HepG2 (cell line): ENCODE results near the gene ENO2. TPM values are rescaled to one million over a fixed set of nuclear protein-coding genes. Genes with fewer than 3 reads are reported as not detected.

Experiments used
- AKAP8 ChIP-seq: sonication (generic); formaldehyde crosslinking; IDR thresholded peaks from 2 replicates; pipeline ENCODE4 v1.5.1; 2020; ENCODE audit warnings: mild to moderate bottlenecking, missing genetic modification reagents
- EHMT2 ChIP-seq: fragments of 200-600 bp; sonication (generic); IDR thresholded peaks from 2 replicates; pipeline ENCODE4 v1.7.0; 2017; ENCODE audit warnings: antibody characterized with exemption, low read depth, low read length, borderline replicate concordance
- EP300 ChIP-seq, 3 experiments: sonication (generic) in 1 of 3; formaldehyde crosslinking in 1 of 3; IDR thresholded peaks; 2 replicates each; pipeline versions ENCODE4 v1.5.1 to v1.6.1; 2011 to 2020; ENCODE audit warnings: low read depth in 2 of 3, low read length in 2 of 3, borderline replicate concordance in 1 of 3, improper control_type of control experiment in 1 of 3, mild to moderate bottlenecking in 1 of 3, missing genetic modification reagents in 1 of 3, moderate library complexity in 1 of 3
- FOSL2 ChIP-seq: sonication (generic); formaldehyde crosslinking; IDR thresholded peaks from 2 replicates; pipeline ENCODE4 v1.4.0; 2020; ENCODE audit warnings: missing genetic modification reagents
- FOXK1 ChIP-seq: sonication (generic); formaldehyde crosslinking; IDR thresholded peaks from 2 replicates; pipeline ENCODE4 v1.4.0; 2020; ENCODE audit warnings: low read depth, missing genetic modification reagents, borderline replicate concordance
- GABPB1 ChIP-seq: IDR thresholded peaks from 2 replicates; pipeline ENCODE4 v1.6.1; 2016; ENCODE audit warnings: mild to moderate bottlenecking, missing genetic modification reagents, moderate library complexity, missing compliant biosample characterization
- KLF9 ChIP-seq: IDR thresholded peaks from 2 replicates; pipeline ENCODE4 v1.6.1; 2016; ENCODE audit warnings: low read depth
- NRL ChIP-seq: sonication (generic); formaldehyde crosslinking; IDR thresholded peaks from 2 replicates; pipeline ENCODE4 v1.5.0; 2020; ENCODE audit warnings: missing genetic modification reagents, mild to moderate bottlenecking, moderate library complexity, borderline replicate concordance
- PITX1 ChIP-seq: sonication (generic); formaldehyde crosslinking; IDR thresholded peaks from 2 replicates; pipeline ENCODE4 v1.5.1; 2020; ENCODE audit warnings: mild to moderate bottlenecking, missing genetic modification reagents
- REPIN1 ChIP-seq: sonication (generic); formaldehyde crosslinking; IDR thresholded peaks from 2 replicates; pipeline ENCODE4 v1.8.0; 2022; ENCODE audit warnings: missing genetic modification reagents, low read depth, mild to moderate bottlenecking, borderline replicate concordance
- SALL1 ChIP-seq: sonication (generic); formaldehyde crosslinking; IDR thresholded peaks from 2 replicates; pipeline ENCODE4 v1.8.0; 2022; ENCODE audit warnings: mild to moderate bottlenecking, missing genetic modification reagents
- SNAPC2 ChIP-seq: sonication (generic); formaldehyde crosslinking; IDR thresholded peaks from 2 replicates; pipeline ENCODE4 v1.8.1; 2022; ENCODE audit warnings: mild to moderate bottlenecking, missing genetic modification reagents
- TEAD3 ChIP-seq: optimal IDR thresholded peaks from 2 replicates; pipeline ENCODE3; 2016; ENCODE audit warnings: borderline replicate concordance
- TMF1 ChIP-seq: sonication (generic); formaldehyde crosslinking; IDR thresholded peaks from 2 replicates; pipeline ENCODE4 v1.8.1; 2022; ENCODE audit warnings: low read depth, missing genetic modification reagents
- YEATS4 ChIP-seq: sonication (generic); formaldehyde crosslinking; IDR thresholded peaks from 2 replicates; pipeline ENCODE4 v1.4.0; 2020; ENCODE audit warnings: missing genetic modification reagents, borderline replicate concordance
- ZNF281 ChIP-seq: sonication (generic); formaldehyde crosslinking; IDR thresholded peaks from 2 replicates; pipeline ENCODE4 v1.4.0; 2020; ENCODE audit warnings: missing genetic modification reagents, borderline replicate concordance
- ZNF333 ChIP-seq: sonication (generic); formaldehyde crosslinking; IDR thresholded peaks from 2 replicates; pipeline ENCODE4 v1.4.0; 2020; ENCODE audit warnings: mild to moderate bottlenecking, missing genetic modification reagents, borderline replicate concordance
- ZNF337 ChIP-seq: sonication (generic); formaldehyde crosslinking; IDR thresholded peaks from 2 replicates; pipeline ENCODE4 v1.5.1; 2020; ENCODE audit warnings: missing genetic modification reagents, low read depth, mild to moderate bottlenecking, borderline replicate concordance
- ZNF674 ChIP-seq: sonication (generic); formaldehyde crosslinking; IDR thresholded peaks from 2 replicates; pipeline ENCODE4 v1.5.0; 2020; ENCODE audit warnings: low read depth, mild to moderate bottlenecking, missing genetic modification reagents
- ZSCAN29 ChIP-seq: sonication (generic); formaldehyde crosslinking; conservative IDR thresholded peaks from 2 replicates; pipeline ENCODE4 v1.4.0; 2020; ENCODE audit warnings: mild to moderate bottlenecking, missing genetic modification reagents
- polyA plus RNA-seq, 8 experiments: library from polyadenylated mRNA; depleted of rRNA in 3 of 8; stranded (reverse) in 7 of 8; unstranded in 1 of 8; fragments of >200 nt; fragmentation: Illumina TruSeq in 4 of 8; extraction: Trizol in 4 of 8; gene quantifications; 2 replicates each; pipeline versions ENCODE4 v1.2.1 to v1.2.3, GENCODE V29; 2011 to 2016; ENCODE audit warnings: low read depth in 4 of 8, missing spikeins in 1 of 8, mixed read lengths in 1 of 8; ENCODE audit not compliant: insufficient read depth in 1 of 8
- total RNA-seq, 5 experiments: library from RNA; depleted of rRNA; stranded (reverse); fragments of >200 nt; fragmentation: Illumina TruSeq; extraction: Trizol; gene quantifications; 2 replicates each; pipeline ENCODE4 v1.2.3, GENCODE V29; 2016; ENCODE audit warnings: low read depth in 1 of 5
- TF ChIP-seq, protein P1 (sequence below): IDR thresholded peaks from 2 replicates; pipeline ENCODE4 v1.4.0; 2020; ENCODE audit warnings: mild to moderate bottlenecking, missing genetic modification reagents

Gene ENO2
- total and polyA plus RNA-seq, 2 of the 13 experiments (the other 11 are each of a cell fraction or from before 2014, with no cell fraction given) = 19.3 to 136 TPM

GRCh38 chr12:6872073-6873048, 42.0 kb upstream of the ENO2 start (continued):
- peak; percentile 79; the same call in 1 of the 2 replicates for TF ChIP-seq SNAPC2 (CRISPR knock-in tag)
- peak; percentile 42; the same call in 1 of the 2 replicates for TF ChIP-seq TMF1 (CRISPR knock-in tag)
- peak; percentile 67; the same call in 1 of the 2 replicates for TF ChIP-seq ZSCAN29 (CRISPR knock-in tag)
- TF ChIP-seq ZNF333 (CRISPR knock-in tag) = no peak; the same call in 1 of the 2 replicates
- TF ChIP-seq REPIN1 (CRISPR knock-in tag) = peak; percentile 82
- peak; percentile 71 for TF ChIP-seq GABPB1 (CRISPR knock-in tag)
- peak; percentile 86; the same call in 1 of the 2 replicates for TF ChIP-seq FOXK1
- no peak for TF ChIP-seq EHMT2
- TF ChIP-seq ZNF281 (CRISPR knock-in tag) = peak; percentile 45
- peak; percentile 99 for TF ChIP-seq KLF9 (CRISPR knock-in tag)
- TF ChIP-seq EP300 (IDR thresholded peaks at IDR 0.05; ENCODE audit: low read depth in 2 of 2, low read length in 2 of 2) = no peak
- TF ChIP-seq EP300 (CRISPR knock-in tag; IDR thresholded peaks at IDR 0.05; ENCODE audit: borderline replicate concordance) = peak; percentile 26; the same call in 1 of the 2 replicates
- TF ChIP-seq AKAP8 (CRISPR knock-in tag) = no peak; the same call in 1 of the 2 replicates
- peak; percentile 73 for TF ChIP-seq SALL1 (CRISPR knock-in tag)
- TF ChIP-seq ZNF337 (CRISPR knock-in tag) = 0 out of 2 replicates have a peak, but pooled peaks have one; percentile 3
- TF ChIP-seq TEAD3 = peak; percentile 64
- TF ChIP-seq, protein P1, sequence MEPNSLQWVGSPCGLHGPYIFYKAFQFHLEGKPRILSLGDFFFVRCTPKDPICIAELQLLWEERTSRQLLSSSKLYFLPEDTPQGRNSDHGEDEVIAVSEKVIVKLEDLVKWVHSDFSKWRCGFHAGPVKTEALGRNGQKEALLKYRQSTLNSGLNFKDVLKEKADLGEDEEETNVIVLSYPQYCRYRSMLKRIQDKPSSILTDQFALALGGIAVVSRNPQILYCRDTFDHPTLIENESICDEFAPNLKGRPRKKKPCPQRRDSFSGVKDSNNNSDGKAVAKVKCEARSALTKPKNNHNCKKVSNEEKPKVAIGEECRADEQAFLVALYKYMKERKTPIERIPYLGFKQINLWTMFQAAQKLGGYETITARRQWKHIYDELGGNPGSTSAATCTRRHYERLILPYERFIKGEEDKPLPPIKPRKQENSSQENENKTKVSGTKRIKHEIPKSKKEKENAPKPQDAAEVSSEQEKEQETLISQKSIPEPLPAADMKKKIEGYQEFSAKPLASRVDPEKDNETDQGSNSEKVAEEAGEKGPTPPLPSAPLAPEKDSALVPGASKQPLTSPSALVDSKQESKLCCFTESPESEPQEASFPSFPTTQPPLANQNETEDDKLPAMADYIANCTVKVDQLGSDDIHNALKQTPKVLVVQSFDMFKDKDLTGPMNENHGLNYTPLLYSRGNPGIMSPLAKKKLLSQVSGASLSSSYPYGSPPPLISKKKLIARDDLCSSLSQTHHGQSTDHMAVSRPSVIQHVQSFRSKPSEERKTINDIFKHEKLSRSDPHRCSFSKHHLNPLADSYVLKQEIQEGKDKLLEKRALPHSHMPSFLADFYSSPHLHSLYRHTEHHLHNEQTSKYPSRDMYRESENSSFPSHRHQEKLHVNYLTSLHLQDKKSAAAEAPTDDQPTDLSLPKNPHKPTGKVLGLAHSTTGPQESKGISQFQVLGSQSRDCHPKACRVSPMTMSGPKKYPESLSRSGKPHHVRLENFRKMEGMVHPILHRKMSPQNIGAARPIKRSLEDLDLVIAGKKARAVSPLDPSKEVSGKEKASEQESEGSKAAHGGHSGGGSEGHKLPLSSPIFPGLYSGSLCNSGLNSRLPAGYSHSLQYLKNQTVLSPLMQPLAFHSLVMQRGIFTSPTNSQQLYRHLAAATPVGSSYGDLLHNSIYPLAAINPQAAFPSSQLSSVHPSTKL (CRISPR knock-in tag) = peak; percentile 61
- peak; percentile 78; the same call in 1 of the 2 replicates for TF ChIP-seq YEATS4 (CRISPR knock-in tag)
- no peak; the same call in 1 of the 2 replicates for TF ChIP-seq ZNF674
- TF ChIP-seq NRL (CRISPR knock-in tag) = peak; percentile 36; the same call in 1 of the 2 replicates
- peak; percentile 60 for TF ChIP-seq FOSL2 (CRISPR knock-in tag)
- TF ChIP-seq PITX1 = 0 out of 2 replicates have a peak, but pooled peaks have one; percentile 39
